ENCODE measurements around the gene B9D1. TPM values are rescaled to one million over a fixed set of nuclear protein-coding genes. Genes with fewer than 3 reads are reported as not detected.
A peak's percentile ranks its signal among the peaks of the same experiment; 100 is the strongest.

B9D1 gene
- polyA plus RNA-seq, 1 experiment: 55.8 TPM

GRCh38 chr17:19329839-19330238, 32.7 kb downstream of the B9D1 start:
- Histone ChIP-seq H3K36me3 (ENCODE audit: control insufficient read depth, insufficient read depth, low read length) (peaks cover 10% of the 10 kb centered on the region), H3K4me3 (ENCODE audit: low read depth, low read length) (no peak overlapping the region), H3K27me3 (ENCODE audit: control insufficient read depth, insufficient read depth, low read length) (no peaks in the 10 kb centered on the region)
- no peak for DNase-seq (ENCODE audit: low read depth)
- ChIA-PET POLR2A (interaction anchor here (0.5 kb wide), 1 partner anchor 84 kb away, joined by 5 read pairs; no protein-coding TSS in a partner anchor), CTCF (interaction anchor here (0.8 to 1.3 kb wide), 3 partner anchors 9 to 24 kb away, joined by 3 to 9 read pairs (median 4); no protein-coding TSS in a partner anchor)
- no peak for TF ChIP-seq CTCF (IDR thresholded peaks at IDR 0.05; ENCODE audit: insufficient read depth, low read depth, low read length)

GRCh38 chr17:19329136-19329535, 33.4 kb downstream of the B9D1 start:
- TF ChIP-seq CTCF (IDR thresholded peaks at IDR 0.05; ENCODE audit: insufficient read depth, low read depth, low read length): no peak
- Histone ChIP-seq H3K27me3 (ENCODE audit: control insufficient read depth, insufficient read depth, low read length) (no peaks in the 10 kb centered on the region), H3K4me3 (ENCODE audit: low read depth, low read length) (no peak overlapping the region), H3K36me3 (ENCODE audit: control insufficient read depth, insufficient read depth, low read length) (peaks cover 7% of the 10 kb centered on the region)
- ChIA-PET POLR2A (no interaction called here), CTCF (interaction anchor here (0.5 to 1.3 kb wide), 4 partner anchors 9 to 24 kb away, joined by 3 to 9 read pairs (median 4); no protein-coding TSS in a partner anchor)
- no peak for DNase-seq (ENCODE audit: low read depth)

- no peak for TF ChIP-seq CTCF (IDR thresholded peaks at IDR 0.05; ENCODE audit: insufficient read depth, low read depth, low read length)
- POLR2A ChIA-PET: no interaction called here
- Histone ChIP-seq H3K36me3 (ENCODE audit: control insufficient read depth, insufficient read depth, low read length) (peaks cover 2% of the 10 kb centered on the region; the same call in 1 of the 2 replicates), H3K4me3 (ENCODE audit: low read depth, low read length) (no peak overlapping the region), H3K27me3 (ENCODE audit: control insufficient read depth, insufficient read depth, low read length) (no peaks in the 10 kb centered on the region)
- DNase-seq (ENCODE audit: low read depth): no peak
- CTCF ChIA-PET: interaction anchor here (0.5 to 1.3 kb wide), 3 partner anchors 10 to 22 kb away, joined by 3 to 9 read pairs (median 3); no protein-coding TSS in a partner anchor
Measured at GRCh38 chr17:19328441-19329061, 34.0 kb downstream of the B9D1 start.

DNA sequence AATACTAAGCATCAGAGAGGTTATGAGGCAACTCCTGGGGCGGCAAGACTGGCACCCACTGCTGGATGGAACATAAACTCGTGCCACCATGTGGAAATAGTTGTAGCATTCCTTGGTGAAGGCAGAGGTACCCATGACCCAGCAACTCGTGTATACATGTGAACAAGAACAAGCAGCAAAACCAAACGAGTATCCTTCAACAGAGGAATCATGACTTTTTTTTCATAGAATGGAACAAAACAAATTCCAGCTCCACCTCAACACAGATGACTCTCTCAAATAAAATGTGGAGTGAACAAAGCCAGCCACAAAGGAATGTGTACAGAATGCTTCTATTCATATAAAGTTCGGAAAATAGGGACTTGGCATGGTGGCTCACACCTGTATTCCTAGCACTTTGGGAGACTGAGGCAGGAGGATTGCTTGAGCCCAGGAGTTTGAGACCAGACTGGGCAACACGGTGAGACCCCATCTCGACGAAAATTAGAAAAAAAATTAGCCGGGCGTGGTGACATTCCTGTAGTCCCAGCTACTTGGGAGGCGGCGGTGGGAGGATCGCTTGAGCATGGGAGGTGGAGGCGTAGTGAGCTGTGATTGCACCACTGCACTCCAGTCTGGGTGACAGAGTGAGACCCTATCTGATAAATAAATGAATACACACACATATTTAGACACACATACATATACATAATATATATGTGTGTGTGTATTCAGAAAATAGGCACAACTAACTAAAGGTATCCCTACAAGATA, 35.3 kb downstream of the B9D1 start:
- ChIA-PET POLR2A (no interaction called here), CTCF (no interaction called here)
- H3K4me3 ChIP-seq (ENCODE audit: low read depth, low read length): no peak overlapping the region
- peak; percentile 74 for DNase-seq (ENCODE audit: low read depth)
- no peaks in the 10 kb centered on the region for H3K27me3 ChIP-seq (ENCODE audit: control insufficient read depth, insufficient read depth, low read length)
- H3K36me3 ChIP-seq (ENCODE audit: control insufficient read depth, insufficient read depth, low read length): peaks cover 4% of the 10 kb centered on the region
- no peak for TF ChIP-seq CTCF (IDR thresholded peaks at IDR 0.05; ENCODE audit: insufficient read depth, low read depth, low read length)

- no peak for TF ChIP-seq CTCF (IDR thresholded peaks at IDR 0.05; ENCODE audit: insufficient read depth, low read depth, low read length)
- DNase-seq (ENCODE audit: low read depth): no peak
- ChIA-PET POLR2A (no interaction called here), CTCF (interaction anchor here (1.1 kb wide), 1 partner anchor 12 kb away, joined by 3 read pairs; no protein-coding TSS in a partner anchor)
- H3K36me3 ChIP-seq (ENCODE audit: control insufficient read depth, insufficient read depth, low read length): peaks cover 8% of the 10 kb centered on the region
- no peaks in the 10 kb centered on the region for H3K27me3 ChIP-seq (ENCODE audit: control insufficient read depth, insufficient read depth, low read length)
- H3K4me3 ChIP-seq (ENCODE audit: low read depth, low read length): no peak overlapping the region
Measured at GRCh38 chr17:19325542-19325941, 37.0 kb downstream of the B9D1 start.
